Cardiac fibroblast (primary cell): ENCODE results near the gene OTULINL.

Experiments used
- DNase-seq, 2 donors: peaks; one replicate each; pipeline versions ENCODE4 v3.0.0 to v3.0.0-alpha.2; 2010; ENCODE audit warnings: low read depth in 2 of 2
- H3K4me3 ChIP-seq, 2 donors: replicated peaks in 1 of 2; 1 replicate in 1 of 2; 2 replicates in 1 of 2; pipeline ENCODE4 v1.5.1; 2011; ENCODE audit warnings: low read depth in 2 of 2, low read length in 2 of 2, mild to moderate bottlenecking in 2 of 2, moderate library complexity in 1 of 2
- TF ChIP-seq, protein P1 (sequence below): IDR thresholded peaks from one replicate; pipeline ENCODE4 v1.5.1; 2011; ENCODE audit warnings: low read depth, mild to moderate bottlenecking, low read length, inconsistent platforms

The OTULINL gene

DNA sequence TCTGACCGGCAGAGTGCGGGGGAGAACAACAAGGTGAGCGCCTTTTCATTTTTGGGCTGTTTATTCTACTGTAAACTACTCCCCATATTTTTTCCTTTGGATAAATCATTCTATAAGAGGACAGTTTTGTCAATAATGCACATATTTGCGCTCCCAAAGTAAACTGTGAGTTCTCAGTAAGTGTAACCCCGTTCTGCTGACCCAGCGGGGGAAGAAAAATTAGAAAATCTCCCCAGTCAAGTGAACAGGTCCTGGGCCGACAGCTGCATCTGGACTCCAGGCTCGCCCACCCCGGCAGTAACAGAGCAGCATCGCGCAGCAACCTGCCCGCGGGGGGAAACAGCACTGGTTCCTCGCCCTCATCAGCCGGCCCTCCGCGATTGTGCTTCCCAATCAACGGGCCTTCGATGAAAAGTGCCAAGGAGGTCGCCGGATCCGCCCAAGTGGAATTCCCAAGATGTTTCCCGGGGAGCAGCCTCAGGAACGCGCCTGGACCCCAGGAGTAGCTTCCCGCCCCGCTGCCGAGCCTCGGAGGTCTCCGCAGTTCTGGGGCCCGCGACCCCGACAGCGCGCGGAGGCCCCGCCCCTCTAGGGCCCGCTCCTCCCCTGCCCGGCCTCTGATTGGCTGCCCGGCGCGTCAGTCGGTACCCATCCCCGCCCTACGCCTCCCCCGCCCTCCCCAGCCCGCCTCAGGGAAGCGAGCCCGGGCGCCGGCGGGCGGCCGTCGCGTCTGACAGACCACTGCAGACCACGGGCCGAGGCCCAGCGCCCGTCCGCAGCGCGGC, at the start of gene OTULINL:
OTULINL (plus strand) TSS at position 687 of the 785 bp plus-strand sequence. CDS start 103 bp downstream, outside the sequence.
- TF ChIP-seq, protein P1, sequence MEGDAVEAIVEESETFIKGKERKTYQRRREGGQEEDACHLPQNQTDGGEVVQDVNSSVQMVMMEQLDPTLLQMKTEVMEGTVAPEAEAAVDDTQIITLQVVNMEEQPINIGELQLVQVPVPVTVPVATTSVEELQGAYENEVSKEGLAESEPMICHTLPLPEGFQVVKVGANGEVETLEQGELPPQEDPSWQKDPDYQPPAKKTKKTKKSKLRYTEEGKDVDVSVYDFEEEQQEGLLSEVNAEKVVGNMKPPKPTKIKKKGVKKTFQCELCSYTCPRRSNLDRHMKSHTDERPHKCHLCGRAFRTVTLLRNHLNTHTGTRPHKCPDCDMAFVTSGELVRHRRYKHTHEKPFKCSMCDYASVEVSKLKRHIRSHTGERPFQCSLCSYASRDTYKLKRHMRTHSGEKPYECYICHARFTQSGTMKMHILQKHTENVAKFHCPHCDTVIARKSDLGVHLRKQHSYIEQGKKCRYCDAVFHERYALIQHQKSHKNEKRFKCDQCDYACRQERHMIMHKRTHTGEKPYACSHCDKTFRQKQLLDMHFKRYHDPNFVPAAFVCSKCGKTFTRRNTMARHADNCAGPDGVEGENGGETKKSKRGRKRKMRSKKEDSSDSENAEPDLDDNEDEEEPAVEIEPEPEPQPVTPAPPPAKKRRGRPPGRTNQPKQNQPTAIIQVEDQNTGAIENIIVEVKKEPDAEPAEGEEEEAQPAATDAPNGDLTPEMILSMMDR: no peak
- DNase-seq: peak; percentile 69 to 79
- peak within 1 kb of the TSS; percentile 49 to 58 for H3K4me3 ChIP-seq

- DNase-seq: no peak
- TF ChIP-seq, protein P1: no peak
- H3K4me3 ChIP-seq: no peak overlapping the region
These were observed 49.4 kb upstream of the OTULINL start for GRCh38 chr5:14532180-14532579.

DNA sequence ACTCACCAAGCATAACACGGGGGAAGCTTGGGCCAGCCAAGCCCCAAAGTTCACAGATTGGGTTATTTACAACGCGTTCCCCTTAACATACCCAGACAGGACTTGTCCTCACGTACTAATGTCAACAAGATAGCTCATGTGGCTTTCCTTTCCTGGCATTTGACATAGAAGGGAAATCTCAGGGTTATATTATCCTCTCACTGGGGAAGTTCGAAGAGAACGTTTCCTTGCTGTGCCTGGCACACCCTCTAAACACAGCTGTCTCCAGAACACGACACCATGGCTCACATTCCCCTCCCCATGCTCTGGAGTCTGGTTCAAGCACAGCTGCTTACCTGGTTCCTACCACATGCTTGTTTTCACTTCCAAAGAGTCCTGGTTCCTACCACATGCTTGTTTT, 46.8 kb upstream of the OTULINL start:
- TF ChIP-seq, protein P1: no peak
- DNase-seq: peak in 1 of 2 donors; percentile 3
- H3K4me3 ChIP-seq: no peak overlapping the region

DNA sequence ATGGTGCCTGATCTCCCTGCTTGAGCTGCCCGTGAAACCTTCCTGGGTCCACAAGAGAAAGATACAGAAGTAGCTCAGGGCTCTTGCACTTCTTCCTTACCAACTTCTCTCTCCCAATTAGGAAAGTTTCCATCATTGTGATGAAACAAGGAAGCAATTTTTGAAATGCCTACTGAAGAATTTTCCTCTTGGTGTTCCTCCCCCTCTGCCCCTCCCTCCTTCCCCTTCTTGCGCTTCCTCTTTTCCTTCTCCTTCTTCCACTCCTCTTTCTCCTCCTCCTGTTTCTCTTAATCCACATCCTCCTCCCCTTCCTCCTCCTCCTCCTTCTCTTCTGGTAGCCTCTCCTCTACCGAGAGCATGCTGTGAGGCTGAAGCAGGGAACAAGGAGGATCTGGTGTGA, 36.3 kb upstream of the OTULINL start:
- TF ChIP-seq, protein P1: no peak
- no peak for DNase-seq
- H3K4me3 ChIP-seq: no peak overlapping the region

- no peak for DNase-seq
- H3K4me3 ChIP-seq: no peak overlapping the region
- TF ChIP-seq, protein P1: no peak
These were observed 35.7 kb upstream of the OTULINL start for GRCh38 chr5:14545862-14546261.

- TF ChIP-seq, protein P1: no peak
- H3K4me3 ChIP-seq: no peak overlapping the region
- DNase-seq: no peak
These were observed 33.9 kb upstream of the OTULINL start for GRCh38 chr5:14547666-14548065.
